ENCODE results near the gene HPCAL1. TPM values are rescaled to one million over a fixed set of nuclear protein-coding genes. Genes with fewer than 3 reads are reported as not detected.

Gene HPCAL1
- polyA plus RNA-seq, 3 donors: 82.1 to 99.5 (median 98.0) TPM

DNA sequence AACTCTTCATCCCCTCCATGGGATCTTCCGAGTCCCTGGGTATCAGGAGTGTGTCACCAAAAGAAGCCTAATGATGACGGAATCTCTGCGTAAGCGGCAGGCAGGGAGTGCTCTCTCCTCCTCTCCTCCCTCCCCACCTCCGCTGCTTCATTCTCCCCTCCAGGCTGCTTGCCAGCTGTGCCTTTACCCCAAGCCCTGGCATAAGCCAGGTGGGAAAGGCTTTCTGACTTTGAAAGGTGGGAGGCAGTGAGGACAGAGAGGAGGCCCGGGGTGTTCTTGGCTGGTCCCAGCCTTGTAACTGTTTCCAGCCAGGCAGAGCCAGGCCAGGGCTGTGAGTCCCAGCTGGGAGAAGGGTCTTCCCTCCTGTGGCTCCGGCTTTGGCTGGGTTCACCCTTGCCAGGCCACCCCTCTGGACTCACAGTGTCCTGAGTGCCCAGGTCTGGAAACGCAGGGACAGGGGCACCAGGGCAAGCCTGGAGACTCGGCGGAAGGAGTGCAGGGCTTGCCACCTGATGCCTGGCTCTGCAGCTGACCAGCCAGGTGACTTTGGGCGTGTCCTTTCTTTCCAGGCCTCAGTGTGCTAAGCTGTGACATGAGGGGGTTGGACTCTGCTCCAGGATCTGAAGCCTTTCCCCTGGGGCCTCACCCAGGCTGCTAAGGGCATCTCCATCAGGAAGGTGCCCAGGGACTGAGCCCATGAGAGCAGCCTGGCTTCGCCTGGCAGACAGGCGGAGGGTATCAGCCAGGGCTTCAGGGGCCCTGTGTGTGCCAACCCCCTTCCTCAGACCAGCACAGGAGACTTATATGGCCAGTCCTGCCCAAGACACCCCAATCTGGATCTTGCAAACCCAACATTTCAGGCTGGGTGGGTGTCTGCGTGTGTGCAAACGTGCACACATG lies 32.7 kb upstream of the HPCAL1 start:
- Mint-ChIP-seq H3K4me3 (no peak overlapping the region), H3K27ac (peak overlapping the region in 1 of 7 donors; percentile 51), H3K36me3 (no peaks in the 10 kb centered on the region), H3K9me3 (no peaks in the 10 kb centered on the region), H3K27me3 (ENCODE audit: low read depth in 3 of 3) (peaks cover 0 to 8% (median 6%) of the 10 kb centered on the region in 3 donors), H3K4me1 (peaks cover 10% of the 10 kb centered on the region)
- Histone ChIP-seq H3K79me2 (ENCODE audit: insufficient read depth, low read length) (no peaks in the 10 kb centered on the region), H3K9me3 (replicated peaks in 1 of 2; ENCODE audit: control insufficient read depth in 1 of 2, insufficient read depth in 1 of 2, low read length in 2 of 2) (no peaks in the 10 kb centered on the region), H4K20me1 (ENCODE audit: insufficient read depth, low read length) (no peaks in the 10 kb centered on the region), H3K4me3 (replicated peaks in 1 of 3; ENCODE audit: low read depth in 2 of 3, low read length in 3 of 3) (no peak overlapping the region), H3K4me1 (ENCODE audit: control insufficient read depth in 1 of 2, insufficient read depth in 2 of 2, low read length in 2 of 2) (peaks cover 10 to 14% of the 10 kb centered on the region in 2 donors), H3K9ac (ENCODE audit: insufficient read depth, low read length, poor library complexity, severe bottlenecking) (no peak overlapping the region), H3K4me2 (replicated peaks; ENCODE audit: extremely low read depth, low read length, poor library complexity, severe bottlenecking) (no peak overlapping the region), H3K36me3 (replicated peaks in 1 of 2; ENCODE audit: control insufficient read depth in 1 of 2, insufficient read depth in 2 of 2, low read length in 2 of 2) (no peaks in the 10 kb centered on the region), H3K27me3 (ENCODE audit: control insufficient read depth in 2 of 2, insufficient read depth in 2 of 2, low read length in 2 of 2) (no peaks in the 10 kb centered on the region), H3K27ac (ENCODE audit: low read depth in 1 of 2, low read length in 2 of 2) (no peak overlapping the region), H2AFZ (ENCODE audit: insufficient read depth, low read depth, low read length, poor library complexity, severe bottlenecking) (peak overlapping the region; percentile 19)
- TF ChIP-seq, protein P1, sequence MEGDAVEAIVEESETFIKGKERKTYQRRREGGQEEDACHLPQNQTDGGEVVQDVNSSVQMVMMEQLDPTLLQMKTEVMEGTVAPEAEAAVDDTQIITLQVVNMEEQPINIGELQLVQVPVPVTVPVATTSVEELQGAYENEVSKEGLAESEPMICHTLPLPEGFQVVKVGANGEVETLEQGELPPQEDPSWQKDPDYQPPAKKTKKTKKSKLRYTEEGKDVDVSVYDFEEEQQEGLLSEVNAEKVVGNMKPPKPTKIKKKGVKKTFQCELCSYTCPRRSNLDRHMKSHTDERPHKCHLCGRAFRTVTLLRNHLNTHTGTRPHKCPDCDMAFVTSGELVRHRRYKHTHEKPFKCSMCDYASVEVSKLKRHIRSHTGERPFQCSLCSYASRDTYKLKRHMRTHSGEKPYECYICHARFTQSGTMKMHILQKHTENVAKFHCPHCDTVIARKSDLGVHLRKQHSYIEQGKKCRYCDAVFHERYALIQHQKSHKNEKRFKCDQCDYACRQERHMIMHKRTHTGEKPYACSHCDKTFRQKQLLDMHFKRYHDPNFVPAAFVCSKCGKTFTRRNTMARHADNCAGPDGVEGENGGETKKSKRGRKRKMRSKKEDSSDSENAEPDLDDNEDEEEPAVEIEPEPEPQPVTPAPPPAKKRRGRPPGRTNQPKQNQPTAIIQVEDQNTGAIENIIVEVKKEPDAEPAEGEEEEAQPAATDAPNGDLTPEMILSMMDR (IDR thresholded peaks at IDR 0.05): no peak
- WGBS (ENCODE audit: insufficient coverage): 92% methylated on average over 13 of the region's 15 CpGs
- no peak for DNase-seq
- intact Hi-C loops (cut with micrococcal nuclease): loop anchor here (2.0 to 10.0 kb wide), 5 partner anchors 37 to 167 kb away; partner anchors contain the start of gene RRM2 (in 1 of the 2)

DNA sequence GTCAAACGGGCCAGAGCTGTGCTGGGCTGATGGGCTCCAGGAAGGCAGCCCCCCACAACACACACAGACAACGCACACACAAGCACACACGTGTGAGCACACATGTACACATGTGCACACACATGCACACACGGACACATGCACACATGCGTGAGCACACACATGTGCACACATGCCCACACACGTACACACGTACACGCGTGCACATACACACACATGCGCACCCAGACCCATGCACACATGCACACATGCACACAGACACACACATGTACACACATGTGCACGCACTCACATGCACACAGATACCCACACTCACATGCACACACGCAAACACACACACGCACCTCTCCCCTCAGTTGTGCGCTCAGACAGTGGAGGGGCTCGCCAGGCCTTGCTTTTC lies 31.2 kb upstream of the HPCAL1 start:
- DNase-seq: no peak
- H3K9me3 Mint-ChIP-seq: no peaks in the 10 kb centered on the region

More for the DNA sequence above, 31.2 kb upstream of the HPCAL1 start:
- Mint-ChIP-seq H3K27me3 (ENCODE audit: low read depth in 3 of 3) (peaks cover 0 to 3% (median 2%) of the 10 kb centered on the region in 3 donors), H3K4me1 (peaks cover 10% of the 10 kb centered on the region), H3K4me3 (no peak overlapping the region), H3K27ac (peak overlapping the region in 1 of 7 donors; percentile 13), H3K36me3 (no peaks in the 10 kb centered on the region)
- Histone ChIP-seq H3K9me3 (replicated peaks in 1 of 2; ENCODE audit: control insufficient read depth in 1 of 2, insufficient read depth in 1 of 2, low read length in 2 of 2) (no peaks in the 10 kb centered on the region), H3K36me3 (replicated peaks in 1 of 2; ENCODE audit: control insufficient read depth in 1 of 2, insufficient read depth in 2 of 2, low read length in 2 of 2) (no peaks in the 10 kb centered on the region), H3K9ac (ENCODE audit: insufficient read depth, low read length, poor library complexity, severe bottlenecking) (no peak overlapping the region), H3K4me1 (ENCODE audit: control insufficient read depth in 1 of 2, insufficient read depth in 2 of 2, low read length in 2 of 2) (peaks cover 10 to 14% of the 10 kb centered on the region in 2 donors), H4K20me1 (ENCODE audit: insufficient read depth, low read length) (no peaks in the 10 kb centered on the region), H3K79me2 (ENCODE audit: insufficient read depth, low read length) (no peaks in the 10 kb centered on the region), H3K27ac (ENCODE audit: low read depth in 1 of 2, low read length in 2 of 2) (no peak overlapping the region), H3K4me3 (replicated peaks in 1 of 3; ENCODE audit: low read depth in 2 of 3, low read length in 3 of 3) (no peak overlapping the region), H3K4me2 (replicated peaks; ENCODE audit: extremely low read depth, low read length, poor library complexity, severe bottlenecking) (no peak overlapping the region), H2AFZ (ENCODE audit: insufficient read depth, low read depth, low read length, poor library complexity, severe bottlenecking) (no peak overlapping the region), H3K27me3 (ENCODE audit: control insufficient read depth in 2 of 2, insufficient read depth in 2 of 2, low read length in 2 of 2) (no peaks in the 10 kb centered on the region)
- 91% methylated on average over 15 of the region's 15 CpGs for whole genome bisulfite sequencing (ENCODE audit: insufficient coverage)
- TF ChIP-seq, protein P1 (IDR thresholded peaks at IDR 0.05): no peak
- intact Hi-C loops (cut with micrococcal nuclease): loop anchor here (2.0 to 10.0 kb wide), 3 partner anchors 36 to 147 kb away; partner anchors contain the start of gene RRM2 (in 1 of the 2)
